Activated CD4-positive, alpha-beta T cell treated with anti-CD3 and anti-CD28 coated beads, Interleukin-2, amount 10 ng/mL, durations not matched to agents 7 days and 5 days (primary cell): ENCODE measurements around the gene PDE10A. TPM values are rescaled to one million over a fixed set of nuclear protein-coding genes. Genes with fewer than 3 reads are reported as not detected.

Source experiments
- CTCF ChIA-PET: fragments of 350-600 bp; sonication (Branson Sonifier 250); formaldehyde crosslinking; loops from one replicate; lab custom pipeline; 2021; ENCODE audit warnings: antibody characterized with exemption; lab: Charles Lee
- POLR2A ChIA-PET: fragments of 350-600 bp; sonication (Branson Sonifier 250); formaldehyde crosslinking; loops from one replicate; lab custom pipeline; 2021; ENCODE audit warnings: antibody characterized with exemption; lab: Charles Lee
- DNase-seq: peaks from one replicate; pipeline ENCODE4 v3.0.0-alpha.2; 2020
- H3K27ac Mint-ChIP-seq: one replicate; pipeline ENCODE4 v1.8.0; 2021; ENCODE audit warnings: mild to moderate bottlenecking, moderate library complexity, mixed read lengths
- H3K27me3 Mint-ChIP-seq: one replicate; pipeline ENCODE4 v1.8.0; 2021; ENCODE audit warnings: mixed read lengths
- H3K36me3 Mint-ChIP-seq: one replicate; pipeline ENCODE4 v1.8.0; 2021; ENCODE audit warnings: low read depth, mixed read lengths
- H3K4me1 Mint-ChIP-seq: one replicate; pipeline ENCODE4 v1.8.0; 2021; ENCODE audit warnings: mixed read lengths
- H3K4me3 Mint-ChIP-seq: one replicate; pipeline ENCODE4 v1.8.0; 2021; ENCODE audit warnings: mild to moderate bottlenecking, moderate library complexity, mixed read lengths
- H3K9me3 Mint-ChIP-seq: one replicate; pipeline ENCODE4 v1.8.0; 2021; ENCODE audit warnings: mixed read lengths
- total RNA-seq, 2 experiments: library from RNA; stranded (reverse); gene quantifications; one replicate each; pipeline ENCODE4 v1.2.3, GENCODE V29; 2021

Gene PDE10A
- total RNA-seq, 2 experiments from 2014 or later: not detected

GRCh38 chr6:165692106-165692653, 29.1 kb upstream of the PDE10A start:
- POLR2A ChIA-PET: no interaction called here
- H3K36me3 Mint-ChIP-seq: no peaks in the 10 kb centered on the region
- CTCF ChIA-PET: no interaction called here
- H3K9me3 Mint-ChIP-seq: no peaks in the 10 kb centered on the region
- no peak for DNase-seq
- H3K4me3 Mint-ChIP-seq: no peak overlapping the region
- no peak overlapping the region for H3K27ac Mint-ChIP-seq
- no peaks in the 10 kb centered on the region for H3K27me3 Mint-ChIP-seq
- H3K4me1 Mint-ChIP-seq: no peaks in the 10 kb centered on the region

GRCh38 chr6:165689699-165690098, 26.7 kb upstream of the PDE10A start:
- CTCF ChIA-PET: no interaction called here
- no peak overlapping the region for H3K4me3 Mint-ChIP-seq
- no peak for DNase-seq
- H3K36me3 Mint-ChIP-seq: no peaks in the 10 kb centered on the region
- no peaks in the 10 kb centered on the region for H3K4me1 Mint-ChIP-seq
- POLR2A ChIA-PET: no interaction called here
- no peaks in the 10 kb centered on the region for H3K27me3 Mint-ChIP-seq
- H3K9me3 Mint-ChIP-seq: no peaks in the 10 kb centered on the region
- H3K27ac Mint-ChIP-seq: no peak overlapping the region

- Mint-ChIP-seq H3K4me3 (no peak overlapping the region), H3K27me3 (no peaks in the 10 kb centered on the region), H3K4me1 (no peaks in the 10 kb centered on the region), H3K36me3 (no peaks in the 10 kb centered on the region), H3K9me3 (no peaks in the 10 kb centered on the region), H3K27ac (no peak overlapping the region)
- POLR2A ChIA-PET: no interaction called here
- CTCF ChIA-PET: no interaction called here
- DNase-seq: no peak
Measured at GRCh38 chr6:165686596-165687365, 23.7 kb upstream of the PDE10A start.

GRCh38 chr6:165685302-165685701, 22.3 kb upstream of the PDE10A start:
- H3K27me3 Mint-ChIP-seq: no peaks in the 10 kb centered on the region
- ChIA-PET POLR2A (no interaction called here), CTCF (no interaction called here)
- no peaks in the 10 kb centered on the region for H3K4me1 Mint-ChIP-seq
- DNase-seq: no peak
- H3K27ac Mint-ChIP-seq: no peak overlapping the region
- no peaks in the 10 kb centered on the region for H3K36me3 Mint-ChIP-seq
- H3K9me3 Mint-ChIP-seq: no peaks in the 10 kb centered on the region
- no peak overlapping the region for H3K4me3 Mint-ChIP-seq

GRCh38 chr6:165684333-165684732, 21.3 kb upstream of the PDE10A start:
- Mint-ChIP-seq H3K36me3 (no peaks in the 10 kb centered on the region), H3K4me1 (no peaks in the 10 kb centered on the region)
- POLR2A ChIA-PET: no interaction called here

GRCh38 chr6:165680975-165681374, 17.9 kb upstream of the PDE10A start:
- Mint-ChIP-seq H3K4me3 (no peak overlapping the region), H3K27ac (no peak overlapping the region), H3K9me3 (peaks cover 11% of the 10 kb centered on the region), H3K27me3 (no peaks in the 10 kb centered on the region), H3K36me3 (no peaks in the 10 kb centered on the region), H3K4me1 (no peaks in the 10 kb centered on the region)
- DNase-seq: no peak
- POLR2A ChIA-PET: no interaction called here
- CTCF ChIA-PET: no interaction called here

More at GRCh38 chr6:165684333-165684732, 21.3 kb upstream of the PDE10A start:
- no peaks in the 10 kb centered on the region for H3K9me3 Mint-ChIP-seq
- DNase-seq: no peak
- no peak overlapping the region for H3K27ac Mint-ChIP-seq
- no peaks in the 10 kb centered on the region for H3K27me3 Mint-ChIP-seq
- CTCF ChIA-PET: interaction anchor here (0.9 kb wide), 1 partner anchor 9 kb away, joined by 4 read pairs; no protein-coding TSS in a partner anchor
- no peak overlapping the region for H3K4me3 Mint-ChIP-seq

- no peaks in the 10 kb centered on the region for H3K4me1 Mint-ChIP-seq
- peaks cover 11% of the 10 kb centered on the region for H3K9me3 Mint-ChIP-seq
- POLR2A ChIA-PET: no interaction called here
- no peaks in the 10 kb centered on the region for H3K36me3 Mint-ChIP-seq
- no peak overlapping the region for H3K4me3 Mint-ChIP-seq
- H3K27ac Mint-ChIP-seq: no peak overlapping the region
- CTCF ChIA-PET: no interaction called here
- no peak for DNase-seq
- no peaks in the 10 kb centered on the region for H3K27me3 Mint-ChIP-seq
Measured at GRCh38 chr6:165679326-165679725, 16.3 kb upstream of the PDE10A start.

- ChIA-PET POLR2A (no interaction called here), CTCF (no interaction called here)
- H3K4me1 Mint-ChIP-seq: no peaks in the 10 kb centered on the region
Measured at GRCh38 chr6:165678904-165679303, 15.9 kb upstream of the PDE10A start.

GRCh38 chr6:165678429-165678828, 15.4 kb upstream of the PDE10A start:
- H3K4me1 Mint-ChIP-seq: no peaks in the 10 kb centered on the region
- no peak for DNase-seq
- H3K36me3 Mint-ChIP-seq: no peaks in the 10 kb centered on the region
- H3K4me3 Mint-ChIP-seq: no peak overlapping the region
- H3K27me3 Mint-ChIP-seq: no peaks in the 10 kb centered on the region
- H3K27ac Mint-ChIP-seq: no peak overlapping the region
- ChIA-PET POLR2A (no interaction called here), CTCF (no interaction called here)
- H3K9me3 Mint-ChIP-seq: peaks cover 11% of the 10 kb centered on the region

More at GRCh38 chr6:165678904-165679303, 15.9 kb upstream of the PDE10A start:
- Mint-ChIP-seq H3K27ac (no peak overlapping the region), H3K9me3 (peaks cover 11% of the 10 kb centered on the region), H3K27me3 (no peaks in the 10 kb centered on the region), H3K4me3 (no peak overlapping the region), H3K36me3 (no peaks in the 10 kb centered on the region)
- no peak for DNase-seq

- POLR2A ChIA-PET: no interaction called here
- no peaks in the 10 kb centered on the region for H3K27me3 Mint-ChIP-seq
- no peak overlapping the region for H3K4me3 Mint-ChIP-seq
- H3K27ac Mint-ChIP-seq: no peak overlapping the region
- no peaks in the 10 kb centered on the region for H3K4me1 Mint-ChIP-seq
- peaks cover 11% of the 10 kb centered on the region for H3K9me3 Mint-ChIP-seq
- no peaks in the 10 kb centered on the region for H3K36me3 Mint-ChIP-seq
- CTCF ChIA-PET: no interaction called here
- DNase-seq: no peak
Measured at GRCh38 chr6:165677091-165677490, 14.1 kb upstream of the PDE10A start.

GRCh38 chr6:165676435-165677068, 13.5 kb upstream of the PDE10A start:
- H3K4me1 Mint-ChIP-seq: no peaks in the 10 kb centered on the region
- H3K9me3 Mint-ChIP-seq: peaks cover 11% of the 10 kb centered on the region
- no peaks in the 10 kb centered on the region for H3K27me3 Mint-ChIP-seq
- CTCF ChIA-PET: no interaction called here
- no peaks in the 10 kb centered on the region for H3K36me3 Mint-ChIP-seq
- DNase-seq: no peak
- no peak overlapping the region for H3K27ac Mint-ChIP-seq
- no peak overlapping the region for H3K4me3 Mint-ChIP-seq
- POLR2A ChIA-PET: no interaction called here

- Mint-ChIP-seq H3K27me3 (peaks cover 2% of the 10 kb centered on the region), H3K4me3 (no peak overlapping the region), H3K9me3 (peaks cover 11% of the 10 kb centered on the region), H3K36me3 (no peaks in the 10 kb centered on the region), H3K4me1 (no peaks in the 10 kb centered on the region), H3K27ac (no peak overlapping the region)
- DNase-seq: no peak
- POLR2A ChIA-PET: no interaction called here
- CTCF ChIA-PET: no interaction called here
Measured at GRCh38 chr6:165675120-165675519, 12.1 kb upstream of the PDE10A start.
